ENCODE measurements around the gene ZNF432.

GRCh38 chr19:52039169-52039568, 9.5 kb downstream of the ZNF432 start:
- no peak for TF ChIP-seq CTCF (IDR thresholded peaks at IDR 0.05)
- TF ChIP-seq POLR2AphosphoS5 (IDR thresholded peaks at IDR 0.05), result no peak
- no peak for TF ChIP-seq POLR2A (IDR thresholded peaks at IDR 0.05; ENCODE audit: low read depth)

All from esophagus muscularis mucosa (tissue), 3 donors.